ENCODE data around the gene TGFBRAP1.
"Not testable (repeated sequence)": the region's sequence is repeated elsewhere in the genome, so short reads cannot be mapped to it uniquely, and the experiment has no call there.

The TGFBRAP1 gene

GRCh38 chr2:105256431-105257047, 73.0 kb downstream of the TGFBRAP1 start:
- no peak for DNase-seq (ENCODE audit: extremely low spot score)
- TF ChIP-seq NFRKB (IDR thresholded peaks at IDR 0.05): no peak
- no peak for TF ChIP-seq ARNT (IDR thresholded peaks at IDR 0.05)
- TF ChIP-seq SP1 (IDR thresholded peaks at IDR 0.05): no peak
- CTCF ChIA-PET: no interaction called here
- POLR2A ChIA-PET: no interaction called here

GRCh38 chr2:105255979-105256378, 73.6 kb downstream of the TGFBRAP1 start:
- CTCF ChIA-PET: no interaction called here

GRCh38 chr2:105254531-105255210, 74.9 kb downstream of the TGFBRAP1 start:
- DNase-seq (ENCODE audit: extremely low spot score): no peak
- ChIA-PET CTCF (interaction anchor here (0.6 kb wide), 1 partner anchor 566 kb away, joined by 3 read pairs; no protein-coding TSS in a partner anchor), POLR2A (no interaction called here)
- TF ChIP-seq BHLHE40 (IDR thresholded peaks at IDR 0.05; ENCODE audit: borderline replicate concordance) (no peak), SUZ12 (IDR thresholded peaks at IDR 0.05) (no peak), NFRKB (IDR thresholded peaks at IDR 0.05) (no peak), CTBP1 (IDR thresholded peaks at IDR 0.05; ENCODE audit: borderline replicate concordance) (no peak), L3MBTL2 (conservative IDR thresholded peaks at IDR 0.05) (no peak), PKNOX1 (IDR thresholded peaks at IDR 0.05) (no peak), HDGF (IDR thresholded peaks at IDR 0.05; ENCODE audit: borderline replicate concordance) (no peak), FOXK2 (IDR thresholded peaks at IDR 0.05) (no peak), SP1 (IDR thresholded peaks at IDR 0.05) (no peak), FOXM1 (IDR thresholded peaks at IDR 0.05; ENCODE audit: borderline replicate concordance) (no peak)

More at GRCh38 chr2:105255979-105256378, 73.6 kb downstream of the TGFBRAP1 start:
- TF ChIP-seq FOXM1 (IDR thresholded peaks at IDR 0.05; ENCODE audit: borderline replicate concordance) (no peak), FOXA1 (IDR thresholded peaks at IDR 0.05) (no peak), ZNF384 (IDR thresholded peaks at IDR 0.05) (no peak), LEF1 (IDR thresholded peaks at IDR 0.05; ENCODE audit: borderline replicate concordance) (no peak)
- POLR2A ChIA-PET: no interaction called here
- no peak for DNase-seq (ENCODE audit: extremely low spot score)

- CTCF ChIA-PET: no interaction called here
These were observed 77.3 kb downstream of the TGFBRAP1 start for GRCh38 chr2:105252271-105252670.

GRCh38 chr2:105251016-105251648, 78.4 kb downstream of the TGFBRAP1 start:
- DNase-seq (ENCODE audit: extremely low spot score); POLR2A ChIA-PET; CTCF ChIA-PET: not testable (repeated sequence)

More at GRCh38 chr2:105252271-105252670, 77.3 kb downstream of the TGFBRAP1 start:
- no peak for DNase-seq (ENCODE audit: extremely low spot score)
- TF ChIP-seq FOXM1 (IDR thresholded peaks at IDR 0.05; ENCODE audit: borderline replicate concordance) (no peak), CTBP1 (IDR thresholded peaks at IDR 0.05; ENCODE audit: borderline replicate concordance) (no peak)
- POLR2A ChIA-PET: no interaction called here

GRCh38 chr2:105249891-105250290, 79.6 kb downstream of the TGFBRAP1 start:
- DNase-seq (ENCODE audit: extremely low spot score): no peak
- ChIA-PET CTCF (no interaction called here), POLR2A (no interaction called here)
- no peak for TF ChIP-seq PKNOX1 (IDR thresholded peaks at IDR 0.05)
- TF ChIP-seq L3MBTL2 (conservative IDR thresholded peaks at IDR 0.05): no peak
- TF ChIP-seq SUZ12 (IDR thresholded peaks at IDR 0.05): no peak
- no peak for TF ChIP-seq TARDBP (IDR thresholded peaks at IDR 0.05)
- TF ChIP-seq CTBP1 (IDR thresholded peaks at IDR 0.05; ENCODE audit: borderline replicate concordance): no peak
- TF ChIP-seq NFRKB (IDR thresholded peaks at IDR 0.05): no peak
- no peak for TF ChIP-seq SP1 (IDR thresholded peaks at IDR 0.05)
- TF ChIP-seq BHLHE40 (IDR thresholded peaks at IDR 0.05; ENCODE audit: borderline replicate concordance): no peak
- no peak for TF ChIP-seq ELF4 (IDR thresholded peaks at IDR 0.05)

GRCh38 chr2:105249181-105249580, 80.4 kb downstream of the TGFBRAP1 start:
- ChIA-PET CTCF (no interaction called here), POLR2A (no interaction called here)
- no peak for DNase-seq (ENCODE audit: extremely low spot score)
- TF ChIP-seq TARDBP (IDR thresholded peaks at IDR 0.05): no peak
- no peak for TF ChIP-seq PKNOX1 (IDR thresholded peaks at IDR 0.05)
- TF ChIP-seq LEF1 (IDR thresholded peaks at IDR 0.05; ENCODE audit: borderline replicate concordance): no peak
- no peak for TF ChIP-seq NFRKB (IDR thresholded peaks at IDR 0.05)
- TF ChIP-seq ELF4 (IDR thresholded peaks at IDR 0.05): no peak
- TF ChIP-seq L3MBTL2 (conservative IDR thresholded peaks at IDR 0.05): no peak
- no peak for TF ChIP-seq FOXM1 (IDR thresholded peaks at IDR 0.05; ENCODE audit: borderline replicate concordance)
- no peak for TF ChIP-seq SUZ12 (IDR thresholded peaks at IDR 0.05)
- no peak for TF ChIP-seq ZNF384 (IDR thresholded peaks at IDR 0.05)
- TF ChIP-seq BHLHE40 (IDR thresholded peaks at IDR 0.05; ENCODE audit: borderline replicate concordance): no peak
- TF ChIP-seq FOXK2 (IDR thresholded peaks at IDR 0.05): no peak
- TF ChIP-seq SP1 (IDR thresholded peaks at IDR 0.05): no peak
- TF ChIP-seq FOXA1 (IDR thresholded peaks at IDR 0.05): no peak
- no peak for TF ChIP-seq ARNT (IDR thresholded peaks at IDR 0.05)
- TF ChIP-seq CTBP1 (IDR thresholded peaks at IDR 0.05; ENCODE audit: borderline replicate concordance): no peak
- no peak for TF ChIP-seq HDGF (IDR thresholded peaks at IDR 0.05; ENCODE audit: borderline replicate concordance)

Data from HEK293T (cell line).